ENCODE measurements around the gene SMKR1.
A peak's percentile ranks its signal among the peaks of the same experiment; 100 is the strongest.
"Not testable (repeated sequence)": the region's sequence is repeated elsewhere in the genome, so short reads cannot be mapped to it uniquely, and the experiment has no call there.

SMKR1 gene

DNA sequence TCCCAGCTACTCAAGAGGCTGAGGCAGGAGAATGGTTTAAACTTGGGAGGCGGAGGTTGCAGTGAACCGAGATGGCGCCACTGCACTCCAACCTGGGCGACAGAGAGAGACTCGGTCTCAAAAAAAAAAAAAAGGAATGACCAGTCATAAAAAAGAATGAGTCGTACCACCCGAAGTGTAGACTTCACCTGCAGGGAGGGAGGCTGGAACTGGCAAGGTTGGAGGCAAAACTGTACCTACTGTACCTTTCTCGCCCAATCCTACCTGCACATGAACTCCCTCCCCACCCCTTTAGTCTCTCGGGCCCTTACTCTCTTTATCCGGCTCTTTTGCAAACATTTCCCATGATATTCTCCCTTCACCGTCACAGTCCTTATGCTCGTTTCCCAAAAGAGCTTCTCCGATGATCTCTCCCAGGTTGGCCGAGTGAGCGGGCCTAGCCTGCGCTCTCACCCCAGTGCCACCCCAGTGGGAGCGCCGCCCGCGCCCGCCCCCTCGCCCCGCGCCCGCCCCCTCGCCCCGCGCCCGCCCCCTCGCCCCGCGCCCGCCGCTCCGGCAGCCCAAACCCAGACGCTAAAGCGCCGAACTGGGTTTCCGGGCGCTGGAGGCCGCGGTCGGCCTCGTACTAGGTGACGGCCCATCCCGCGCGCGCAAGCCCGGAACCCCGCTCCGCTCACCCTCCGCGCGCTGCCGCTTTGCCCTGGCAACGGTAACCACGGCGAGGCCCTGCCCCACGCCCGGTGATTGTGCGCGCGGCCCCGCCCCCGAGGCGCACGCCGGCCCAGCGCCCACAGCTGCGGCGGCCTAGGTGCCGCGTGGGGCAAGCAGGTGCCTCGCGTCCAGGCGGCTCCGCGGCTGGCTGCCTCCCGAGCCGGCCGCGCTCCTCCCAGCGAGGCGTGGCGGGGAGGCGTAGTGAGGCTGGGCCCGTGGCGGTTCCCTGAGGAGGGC, at the start of gene SMKR1:
TSS of gene SMKR1 (plus strand) at position 772 of the 948 bp plus-strand sequence. CDS start 294 bp downstream, outside the sequence.
- peak; percentile 86 for DNase-seq (ENCODE audit: low read depth)

DNA sequence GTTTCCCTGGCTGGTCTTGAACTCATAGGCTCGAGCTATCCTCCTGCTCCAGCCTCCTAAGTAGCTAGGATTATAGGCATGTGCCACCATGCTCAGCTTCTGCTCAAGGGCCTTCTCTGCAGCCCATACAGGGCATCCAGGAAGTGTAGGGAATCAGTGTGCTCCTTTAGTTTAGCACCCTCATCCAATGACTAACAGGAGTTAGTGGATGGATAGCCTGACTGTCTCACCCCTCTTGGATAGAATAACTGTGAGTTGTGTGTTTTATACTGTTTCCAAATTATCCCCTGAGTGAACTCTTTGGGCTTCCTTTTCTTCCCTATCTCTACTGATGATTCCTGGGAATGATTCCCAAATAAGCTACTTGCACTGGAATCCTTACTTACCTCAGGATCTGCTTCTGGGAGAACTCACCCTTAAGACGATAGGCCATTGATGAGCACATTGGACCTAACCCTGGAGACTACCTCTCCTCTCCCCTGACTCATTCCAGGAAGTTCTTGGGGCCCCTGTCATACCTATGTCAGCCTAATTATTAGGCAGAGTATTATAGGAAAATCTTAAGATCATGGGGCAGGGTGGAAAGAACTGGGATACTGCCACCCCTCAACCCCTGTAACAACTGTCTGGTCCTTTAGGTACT, 49.6 kb upstream of the SMKR1 start:
- DNase-seq (ENCODE audit: low read depth): no peak

DNA sequence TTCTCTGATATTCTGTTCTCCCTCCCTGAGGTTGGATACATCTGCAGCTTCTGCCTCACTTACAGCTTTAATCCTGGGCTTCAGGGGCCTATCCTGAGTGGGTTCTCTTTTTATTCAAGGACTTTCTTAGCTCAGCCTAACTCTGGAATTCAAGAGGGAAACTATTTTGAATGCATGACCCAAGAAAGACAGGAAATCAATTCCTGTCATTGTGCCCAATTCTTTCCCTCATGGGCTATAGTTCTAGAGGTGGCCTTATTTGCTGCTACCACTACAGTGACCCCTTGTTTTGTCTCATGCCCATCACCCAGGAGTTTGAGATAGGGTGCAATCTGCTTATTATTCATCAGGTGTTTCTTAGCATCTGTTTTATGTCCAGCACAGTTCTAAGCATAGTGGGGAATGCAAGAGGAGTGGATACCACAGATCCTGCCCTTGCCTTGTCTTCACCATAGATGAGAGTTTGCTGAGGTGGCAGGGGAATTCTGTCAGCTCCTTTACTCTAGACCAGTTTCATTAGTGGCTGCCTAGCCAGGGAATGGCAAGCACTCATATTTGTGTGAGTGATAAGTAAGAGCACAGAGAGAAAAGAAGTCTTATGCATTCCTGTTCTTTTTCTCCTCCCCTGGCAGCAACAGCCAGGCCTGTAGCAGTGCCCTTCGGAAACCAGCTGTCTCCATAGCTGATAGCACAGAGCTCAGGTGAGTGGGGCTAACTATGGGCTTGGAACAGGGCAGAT, 48.7 kb upstream of the SMKR1 start:
- DNase-seq (ENCODE audit: low read depth): no peak

DNA sequence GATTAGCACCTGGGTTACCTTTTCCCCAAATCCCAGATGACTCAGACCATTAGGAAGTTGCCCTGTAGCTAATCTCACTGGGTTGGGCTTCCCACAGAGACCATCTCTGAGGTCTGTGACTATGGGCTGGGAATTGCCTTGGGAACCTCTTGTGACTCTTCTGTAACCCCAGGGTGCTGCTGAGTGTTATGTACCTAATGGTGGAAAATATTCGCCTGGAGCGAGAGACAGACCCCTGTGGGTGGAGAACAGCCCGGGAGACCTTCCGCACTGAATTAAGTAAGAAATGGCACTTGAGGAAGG, 48.1 kb upstream of the SMKR1 start:
- DNase-seq (ENCODE audit: low read depth): no peak

DNA sequence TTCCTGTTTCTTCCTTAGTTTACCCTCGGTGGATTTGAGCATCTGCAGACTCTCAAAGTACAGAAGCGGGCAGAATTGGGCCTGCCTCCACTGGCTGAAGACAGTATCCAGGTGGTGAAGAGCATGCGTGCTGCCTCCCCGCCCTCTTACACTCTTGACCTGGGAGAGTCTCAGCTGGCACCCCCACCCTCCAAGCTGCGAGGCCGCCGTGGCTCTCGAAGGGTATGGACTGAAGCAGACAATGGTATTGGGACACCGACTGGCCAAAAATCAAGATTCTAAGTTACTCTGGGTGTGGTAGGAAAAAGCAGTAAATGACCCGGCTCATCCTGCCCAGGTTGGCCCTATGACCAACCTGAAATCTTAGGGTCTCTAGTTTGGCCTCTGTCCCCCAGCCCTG, 45.9 kb upstream of the SMKR1 start:
- DNase-seq (ENCODE audit: low read depth): no peak

DNA sequence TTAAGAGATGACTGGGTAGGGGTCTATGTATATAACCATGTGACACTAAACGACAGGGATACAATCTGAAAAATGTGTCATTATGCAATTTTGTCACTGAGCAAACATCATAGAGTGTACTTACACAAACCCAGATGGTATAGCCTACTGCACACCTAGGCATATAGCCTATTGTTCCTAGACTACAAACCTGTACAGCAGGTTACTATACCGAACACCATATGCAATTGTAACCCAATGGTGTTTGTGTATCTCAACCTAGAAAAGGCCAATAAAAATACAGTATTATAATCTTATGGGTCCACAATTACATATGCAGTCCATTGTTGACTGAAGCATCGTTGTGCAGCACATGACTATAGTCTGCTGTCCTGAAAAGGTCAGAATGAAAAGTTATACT, 45.2 kb upstream of the SMKR1 start:
- no peak for DNase-seq (ENCODE audit: low read depth)

DNA sequence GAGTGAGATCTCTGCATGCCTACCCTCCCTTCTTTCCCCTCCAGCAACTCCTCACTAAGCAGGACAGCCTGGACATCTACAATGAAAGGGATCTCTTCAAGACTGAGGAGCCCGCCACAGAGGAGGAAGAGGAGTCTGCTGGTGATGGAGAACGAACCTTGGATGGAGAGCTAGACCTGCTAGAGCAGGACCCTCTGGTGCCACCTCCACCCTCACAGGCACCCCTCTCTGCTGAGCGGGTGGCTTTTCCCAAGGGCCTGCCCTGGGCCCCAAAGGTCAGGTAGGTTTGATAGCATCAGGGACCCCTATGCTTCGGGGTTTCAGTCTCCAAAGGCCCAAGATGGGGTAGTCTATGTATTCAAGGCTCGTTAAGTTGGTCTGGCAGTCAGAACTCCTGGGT, 44.2 kb upstream of the SMKR1 start:
- no peak for DNase-seq (ENCODE audit: low read depth)

DNA sequence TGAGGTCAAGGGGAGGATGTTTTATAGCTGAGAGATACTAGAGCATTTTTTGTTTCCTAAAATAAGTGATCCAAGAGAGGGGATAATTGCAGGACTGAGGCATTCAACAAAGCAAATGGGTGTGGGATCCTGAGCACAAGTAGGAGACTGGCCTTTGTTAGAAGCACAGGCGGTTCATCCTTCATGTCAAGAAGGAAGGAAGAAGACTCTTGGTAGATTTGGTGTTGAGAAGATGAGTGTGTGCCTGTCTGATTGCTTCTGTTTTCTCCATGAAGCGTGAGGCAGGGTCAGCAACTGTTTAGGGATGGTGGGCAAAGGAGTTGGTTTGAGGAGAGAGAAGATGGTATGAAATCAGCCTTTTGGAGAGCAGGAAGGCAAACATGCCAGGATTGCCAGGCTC, 40.5 kb upstream of the SMKR1 start:
- no peak for DNase-seq (ENCODE audit: low read depth)

DNA sequence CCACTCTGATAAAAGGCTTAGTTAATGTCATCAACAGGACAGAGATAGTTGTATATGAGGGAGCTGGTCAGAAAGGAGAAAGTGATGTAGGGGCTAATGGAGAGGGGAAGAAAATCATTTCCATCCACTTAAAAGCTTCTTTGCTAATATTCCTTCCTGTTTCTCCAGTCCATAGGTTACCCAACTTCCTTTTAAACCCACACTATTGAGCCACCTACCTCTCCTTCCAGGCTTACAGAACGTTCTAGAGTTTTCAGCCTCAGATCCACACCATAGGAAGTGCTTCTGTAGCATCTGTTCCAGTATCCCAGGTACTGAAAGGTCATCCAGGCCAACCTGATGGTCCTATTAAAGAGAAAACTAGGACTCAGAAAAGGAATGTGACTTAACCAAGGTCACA, 39.9 kb upstream of the SMKR1 start:
- no peak for DNase-seq (ENCODE audit: low read depth)

DNA sequence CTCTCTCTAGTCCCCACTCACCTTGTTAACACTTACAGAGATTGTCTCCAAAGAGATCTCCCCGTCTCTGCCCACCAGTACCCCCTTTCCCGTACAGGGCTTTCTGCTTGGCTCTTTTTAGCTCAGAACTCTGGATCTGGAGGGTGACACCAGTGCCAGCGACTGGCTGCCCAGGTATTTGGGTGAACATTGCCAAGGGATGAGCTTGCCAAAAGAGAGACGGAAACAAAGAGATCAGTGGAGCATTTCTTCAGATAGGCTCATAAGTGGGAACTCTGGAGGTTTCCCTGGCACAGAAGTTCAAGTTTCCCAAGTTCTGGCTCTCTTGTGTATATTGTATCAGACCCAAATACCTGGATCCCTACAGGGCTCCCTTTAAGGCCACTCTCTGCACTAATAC, 38.1 kb upstream of the SMKR1 start:
- no peak for DNase-seq (ENCODE audit: low read depth)

DNA sequence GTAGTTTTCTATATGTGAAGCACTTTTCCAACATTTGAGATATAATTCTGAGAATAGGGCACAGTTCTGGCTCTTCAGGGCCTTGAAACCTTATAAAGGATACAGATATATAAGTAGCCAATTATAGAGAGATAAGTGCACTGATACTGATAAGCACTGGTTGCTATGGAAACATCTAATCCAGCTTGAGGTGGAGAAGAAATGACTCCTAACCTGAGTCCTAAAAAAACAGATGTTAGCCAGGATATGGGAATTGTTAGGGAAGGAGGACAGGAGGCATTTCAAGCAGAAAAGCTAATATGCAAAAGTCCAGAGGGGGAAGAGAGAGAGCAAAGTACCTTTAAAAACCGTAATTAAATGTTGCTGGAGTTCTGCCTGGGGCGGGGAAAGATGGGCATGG, 37.3 kb upstream of the SMKR1 start:
- DNase-seq (ENCODE audit: low read depth): no peak

DNA sequence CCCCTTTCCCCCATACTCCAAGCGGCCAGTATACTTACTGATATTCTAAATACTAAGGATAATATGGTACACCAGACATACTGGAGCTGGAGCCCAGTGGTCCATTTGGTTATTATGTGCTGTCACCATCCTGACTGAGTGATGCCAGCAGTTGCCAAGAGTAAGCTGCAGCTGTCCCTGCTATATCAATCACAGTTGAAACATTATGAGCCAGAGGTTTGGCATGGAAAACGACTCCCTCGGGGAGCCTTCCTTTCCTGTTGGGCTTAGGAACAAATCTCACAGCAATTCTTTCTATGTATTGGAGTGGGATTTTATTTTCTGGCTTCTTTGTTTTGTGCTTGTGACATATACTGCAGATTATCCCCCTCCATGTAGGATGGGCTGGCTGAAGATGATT, 35.5 kb upstream of the SMKR1 start:
- no peak for DNase-seq (ENCODE audit: low read depth)

DNA sequence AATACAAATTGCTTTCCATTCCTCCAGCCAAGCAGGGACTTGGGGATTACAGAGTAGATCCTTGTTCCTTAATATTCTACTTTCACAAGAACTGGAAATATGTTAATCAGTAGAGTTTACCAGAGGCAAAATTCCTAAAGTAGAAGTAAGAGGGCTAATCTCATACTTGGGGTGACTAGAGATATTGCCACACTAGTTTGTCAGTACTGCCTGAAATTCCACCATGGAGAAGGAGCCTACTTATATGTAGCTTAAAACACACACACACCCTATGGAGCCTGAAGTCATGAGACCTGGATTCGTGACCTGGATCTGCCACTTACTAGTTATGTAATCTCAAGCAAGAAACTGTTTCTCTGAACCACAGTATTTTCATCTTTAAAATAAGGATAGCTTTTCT, 34.2 kb upstream of the SMKR1 start:
- DNase-seq (ENCODE audit: low read depth): no peak

DNA sequence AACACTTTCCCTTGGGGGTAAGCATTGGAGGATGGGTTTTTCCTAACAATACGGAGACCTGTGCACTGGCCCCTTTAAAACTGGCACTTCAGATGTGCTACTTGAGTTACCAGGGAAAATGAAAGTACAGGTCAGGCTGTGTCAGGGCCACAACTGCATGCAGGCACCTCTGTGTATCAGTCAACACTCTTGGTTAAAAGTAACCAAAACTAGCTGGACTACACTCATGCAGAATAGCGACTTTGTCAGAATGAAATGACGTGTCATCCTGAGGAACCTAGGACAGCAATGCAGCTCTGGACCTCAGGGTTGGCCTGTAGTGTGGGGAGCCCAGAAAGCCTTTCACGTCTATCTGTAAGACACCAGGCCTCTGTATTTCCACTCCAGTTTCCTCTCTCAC, 33.8 kb upstream of the SMKR1 start:
- no peak for DNase-seq (ENCODE audit: low read depth)

DNA sequence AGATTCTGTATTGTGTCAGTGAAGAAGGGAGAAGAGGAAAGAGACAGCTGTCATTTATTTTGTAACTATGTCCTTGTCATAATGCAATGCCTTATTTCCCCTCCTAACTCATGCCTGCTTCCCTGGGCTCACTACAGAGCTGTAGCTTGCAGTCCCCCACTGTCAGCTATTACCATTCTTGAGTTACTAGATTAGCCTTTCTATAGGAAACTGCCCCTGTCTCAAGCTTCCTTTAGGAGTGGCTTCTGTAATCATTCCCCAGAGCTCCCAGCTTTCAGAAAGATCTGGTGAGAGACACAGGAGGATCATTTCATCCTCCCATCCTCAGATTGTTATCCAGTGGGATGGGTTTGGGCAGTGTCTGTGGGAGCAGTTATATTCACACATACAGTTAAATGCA, 32.4 kb upstream of the SMKR1 start:
- DNase-seq (ENCODE audit: low read depth): no peak

DNA sequence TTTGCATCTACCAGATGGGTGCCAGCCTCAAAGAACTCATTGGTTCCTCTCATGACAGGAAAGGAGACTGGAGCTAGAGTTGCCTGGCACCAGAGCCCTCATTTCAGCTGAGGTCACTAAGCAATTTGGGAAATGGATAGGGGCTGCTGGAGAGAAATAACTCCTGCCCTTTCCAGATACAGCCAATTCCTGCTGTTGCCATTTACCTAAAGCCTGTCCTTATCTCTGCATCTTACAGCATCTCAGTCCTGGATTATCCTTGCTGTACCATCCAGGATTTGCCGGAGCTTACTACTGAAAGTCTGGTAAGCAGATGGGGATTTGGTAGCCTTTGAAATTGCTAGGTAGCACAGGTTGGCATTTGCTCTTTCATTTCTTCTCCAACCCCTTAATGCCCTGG, 31.9 kb upstream of the SMKR1 start:
- no peak for DNase-seq (ENCODE audit: low read depth)

DNA sequence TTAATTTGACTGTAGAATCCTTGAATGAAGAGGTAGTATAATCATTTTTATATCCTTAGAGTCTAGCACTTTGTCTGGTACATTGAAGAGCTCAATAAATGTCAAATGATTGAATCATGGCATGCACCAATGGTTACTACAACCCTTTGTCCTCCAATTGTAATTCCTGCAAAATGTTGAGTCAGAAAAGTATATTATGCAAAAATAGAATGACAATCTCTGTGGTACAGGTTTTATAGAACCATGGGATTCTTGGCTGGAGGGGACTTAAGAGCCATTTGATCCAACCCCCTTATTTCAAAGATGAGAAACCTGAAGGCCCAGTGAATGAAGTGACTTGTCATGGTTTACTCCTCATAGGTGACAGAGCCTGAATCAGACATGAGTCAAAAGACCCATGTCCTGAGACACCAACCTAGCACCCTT, 30.9 kb upstream of the SMKR1 start:
- no peak for DNase-seq (ENCODE audit: low read depth)

DNA sequence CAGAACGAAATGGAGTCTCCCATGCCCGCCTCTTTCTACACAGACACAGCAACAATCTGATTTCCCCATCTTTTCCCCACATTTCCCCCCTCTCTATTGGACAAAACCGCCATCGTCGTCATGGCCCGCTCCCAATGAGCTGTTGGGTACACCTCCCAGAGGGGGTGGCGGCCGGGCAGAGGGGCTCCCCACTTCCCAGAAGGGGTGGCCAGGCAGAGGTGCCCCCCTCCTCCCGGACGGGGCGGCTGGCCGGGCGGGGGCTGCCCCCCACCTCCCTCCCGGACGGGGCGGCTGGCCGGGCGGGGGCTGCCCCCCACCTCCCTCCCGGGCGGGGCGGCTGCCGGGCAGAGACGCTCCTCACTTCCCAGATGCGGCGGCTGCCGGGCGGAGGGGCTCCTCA, 26.4 kb upstream of the SMKR1 start:
- DNase-seq (ENCODE audit: low read depth): not testable (repeated sequence)

DNA sequence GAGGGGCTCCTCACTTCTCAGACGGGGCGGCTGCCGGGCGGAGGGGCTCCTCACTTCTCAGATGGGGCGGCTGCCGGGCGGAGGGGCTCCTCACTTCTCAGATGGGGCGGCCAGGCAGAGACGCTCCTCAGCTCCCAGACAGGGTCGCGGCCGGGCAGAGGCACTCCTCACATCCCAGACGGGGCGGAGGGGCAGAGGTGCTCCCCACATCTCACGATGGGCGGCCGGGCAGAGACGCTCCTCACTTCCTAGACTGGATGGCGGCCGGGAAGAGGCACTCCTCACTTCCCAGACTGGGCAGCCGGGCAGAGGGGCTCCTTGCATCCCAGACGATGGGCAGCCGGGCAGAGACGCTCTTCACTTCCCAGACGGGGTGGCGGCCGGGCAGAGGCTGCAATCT, 25.9 kb upstream of the SMKR1 start:
- DNase-seq (ENCODE audit: low read depth): not testable (repeated sequence)

DNA sequence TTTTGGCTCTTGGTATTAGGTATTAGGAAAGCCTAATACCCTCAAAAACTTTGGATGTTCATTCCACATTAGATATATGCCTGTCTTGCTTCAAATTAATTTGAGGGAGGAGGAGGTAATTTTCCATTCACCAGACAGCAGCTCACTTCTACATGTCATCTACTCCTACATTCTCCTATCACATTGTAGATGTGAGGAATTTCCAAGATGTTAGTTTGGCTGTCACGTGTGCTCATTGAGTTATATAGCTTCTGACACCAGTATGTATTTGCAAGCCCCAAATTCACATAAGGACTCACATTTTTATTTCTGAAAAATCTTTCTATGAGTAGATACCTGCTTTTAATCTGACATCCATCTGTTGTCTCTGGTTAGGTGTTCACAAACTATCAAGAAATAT, 22.5 kb upstream of the SMKR1 start:
- DNase-seq (ENCODE audit: low read depth): no peak

DNA sequence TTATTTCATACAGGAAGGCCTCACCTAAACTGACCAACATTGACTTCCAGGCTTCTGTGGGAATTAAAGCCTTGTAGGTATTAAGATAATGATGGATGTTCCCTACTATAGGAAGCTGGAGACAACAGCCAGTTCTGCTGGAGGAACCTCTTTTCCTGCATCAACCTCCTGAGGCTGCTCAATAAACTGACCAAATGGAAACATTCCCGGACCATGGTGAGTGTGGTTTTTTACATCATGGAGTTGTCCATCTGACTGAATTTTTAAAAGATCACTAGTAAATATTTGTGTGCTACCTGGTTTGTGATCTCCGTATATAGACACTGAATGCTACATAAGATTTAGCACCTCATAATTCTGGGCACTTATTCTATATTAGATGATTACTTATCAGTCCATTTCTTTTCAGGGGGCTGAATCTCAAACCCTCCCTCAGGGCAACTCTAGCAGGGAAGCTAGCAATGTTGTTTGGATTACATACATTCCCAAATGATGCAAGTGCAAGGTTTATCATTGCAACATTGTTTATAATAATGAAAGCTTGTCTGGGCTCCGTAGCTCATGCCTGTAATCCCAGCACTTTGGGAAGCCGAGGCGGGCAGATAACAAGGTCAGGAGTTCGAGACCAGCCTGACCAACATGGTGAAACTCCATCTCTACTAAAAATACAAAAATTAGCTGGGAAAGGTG, 21.5 kb upstream of the SMKR1 start:
- no peak for DNase-seq (ENCODE audit: low read depth)

DNA sequence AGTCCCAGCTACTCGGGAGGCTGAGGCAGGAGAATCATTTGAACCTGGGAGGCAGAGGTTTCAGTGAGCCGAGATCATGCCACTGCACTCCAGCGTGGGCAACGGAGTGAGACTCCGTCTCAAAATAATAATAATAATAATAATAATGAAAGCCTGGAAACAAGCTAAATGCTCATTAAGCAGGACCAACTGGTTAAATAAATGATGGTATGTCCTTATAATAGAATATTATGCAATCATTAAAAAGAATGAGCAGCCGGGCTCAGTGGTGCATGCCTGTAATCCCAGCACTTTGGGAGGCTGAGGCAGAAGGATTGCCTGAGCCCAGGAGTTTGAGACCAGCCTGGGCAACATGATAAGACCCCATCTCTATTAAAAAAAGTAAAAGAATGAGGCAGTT, 21.0 kb upstream of the SMKR1 start:
- not testable (repeated sequence) for DNase-seq (ENCODE audit: low read depth)

All from stimulated activated CD8-positive, alpha-beta memory T cell treated with anti-CD3 and anti-CD28 coated beads, Interleukin-12 subunit alpha, Interleukin-12 subunit beta, amount 100 ng/mL, for 4 hours (primary cell).